Renal cortical epithelial cell (primary cell): ENCODE data around the gene HES1. TPM values are rescaled to one million over a fixed set of nuclear protein-coding genes. Genes with fewer than 3 reads are reported as not detected.
A peak's percentile ranks its signal among the peaks of the same experiment; 100 is the strongest.
"Not testable (repeated sequence)": the region's sequence is repeated elsewhere in the genome, so short reads cannot be mapped to it uniquely, and the experiment has no call there.

Experiments used
- DNase-seq: peaks from one replicate; pipeline ENCODE4 v3.0.0-alpha.2; 2011; ENCODE audit warnings: low read depth
- total RNA-seq: library from RNA; depleted of rRNA; stranded (reverse); fragments of >200 nt; gene quantifications from 2 replicates; pipeline ENCODE4 v1.2.3, GENCODE V29; 2014

The HES1 gene
- total RNA-seq, 1 donor from 2014 or later = 18.6 TPM

DNA sequence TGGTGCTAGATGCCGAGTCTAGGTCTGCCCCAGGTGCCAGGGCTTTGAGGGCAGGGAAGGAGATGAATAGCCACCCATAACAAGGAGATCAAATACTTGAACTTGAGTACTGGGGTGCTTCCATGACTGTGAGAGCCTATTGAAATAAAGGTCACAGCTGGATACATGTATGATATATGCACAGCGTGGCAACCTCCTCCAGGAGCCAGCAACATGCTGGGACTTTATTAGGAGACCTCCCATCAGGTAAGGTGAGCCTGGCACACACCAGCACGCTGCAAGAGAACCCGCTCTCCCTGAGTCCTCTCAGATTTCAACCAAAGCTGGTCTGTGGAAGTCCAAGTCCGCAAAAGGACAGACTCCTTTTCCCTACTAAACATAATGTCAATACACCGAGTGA is 10.5 kb upstream of the HES1 start:
- no peak for DNase-seq

DNA sequence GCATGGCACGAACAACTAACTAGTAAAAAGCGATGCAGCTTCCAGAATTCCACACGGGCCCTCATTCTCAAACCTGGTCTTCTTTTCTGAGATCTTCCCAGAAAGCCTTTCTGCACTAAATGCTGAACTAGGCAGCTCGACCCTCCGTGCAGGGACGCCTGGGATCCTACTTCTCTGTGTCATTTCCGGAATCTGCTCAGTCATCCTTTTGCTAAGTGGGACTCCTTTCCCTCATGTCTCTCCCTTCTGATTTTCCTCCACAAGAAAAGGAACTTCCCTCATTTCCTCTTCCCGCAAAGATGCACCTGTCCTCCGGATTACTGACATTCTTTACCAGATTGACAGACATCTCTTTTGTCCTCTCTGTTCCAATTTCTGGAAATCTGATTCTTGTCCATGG is 9.2 kb upstream of the HES1 start:
- no peak for DNase-seq

DNA sequence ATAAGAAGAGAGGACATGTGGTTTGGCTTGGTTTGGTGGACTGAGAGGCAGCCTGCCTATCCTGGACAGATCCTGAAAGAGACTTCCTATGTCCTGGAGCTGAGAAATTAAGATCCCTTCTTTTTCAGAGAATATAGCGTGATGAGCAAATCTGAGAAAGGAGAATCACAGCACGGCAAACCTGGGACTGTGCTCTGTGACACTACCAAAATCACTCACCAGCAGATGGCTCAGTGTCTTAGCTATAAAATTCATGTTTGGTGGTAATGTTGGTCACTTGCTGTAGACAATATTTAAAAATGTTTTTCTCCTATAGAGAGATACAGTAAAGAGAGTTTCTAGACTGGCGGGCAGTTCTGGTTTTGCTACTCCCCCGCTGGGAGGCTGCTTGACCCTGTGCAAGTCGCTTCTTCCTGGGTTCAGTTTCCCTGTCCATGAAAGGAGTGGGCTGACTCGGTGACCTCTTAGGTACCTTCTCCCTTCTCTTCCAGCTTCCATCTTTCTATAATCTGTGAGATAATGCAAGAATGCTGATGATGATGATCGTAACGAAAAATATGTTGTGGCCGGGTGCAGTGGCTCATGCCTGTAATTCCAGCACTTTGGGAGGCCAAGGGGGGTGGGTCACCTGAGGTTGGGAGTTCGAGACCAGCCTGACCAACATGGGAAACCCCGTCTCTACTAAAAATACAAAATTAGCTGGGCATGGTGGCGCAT is 7.6 kb upstream of the HES1 start:
- no peak for DNase-seq

DNA sequence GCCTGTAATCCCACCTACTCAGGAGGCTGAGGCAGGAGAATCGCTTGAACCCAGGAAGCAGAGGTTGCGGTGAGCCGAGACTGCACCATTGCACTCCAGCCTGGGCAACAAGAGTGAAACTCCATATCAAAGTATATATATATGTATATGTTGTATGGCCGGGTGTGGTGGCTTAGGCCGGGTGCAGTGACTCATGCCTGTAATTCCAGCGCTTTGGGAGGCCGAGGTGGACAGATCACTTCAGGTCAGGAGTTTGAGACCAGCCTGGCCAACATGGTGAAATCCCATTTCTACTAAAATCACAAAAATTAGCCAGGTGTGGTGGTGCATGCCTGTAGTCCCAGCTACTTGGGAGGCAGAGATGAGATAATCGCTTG is 7.0 kb upstream of the HES1 start:
- not testable (repeated sequence) for DNase-seq

DNA sequence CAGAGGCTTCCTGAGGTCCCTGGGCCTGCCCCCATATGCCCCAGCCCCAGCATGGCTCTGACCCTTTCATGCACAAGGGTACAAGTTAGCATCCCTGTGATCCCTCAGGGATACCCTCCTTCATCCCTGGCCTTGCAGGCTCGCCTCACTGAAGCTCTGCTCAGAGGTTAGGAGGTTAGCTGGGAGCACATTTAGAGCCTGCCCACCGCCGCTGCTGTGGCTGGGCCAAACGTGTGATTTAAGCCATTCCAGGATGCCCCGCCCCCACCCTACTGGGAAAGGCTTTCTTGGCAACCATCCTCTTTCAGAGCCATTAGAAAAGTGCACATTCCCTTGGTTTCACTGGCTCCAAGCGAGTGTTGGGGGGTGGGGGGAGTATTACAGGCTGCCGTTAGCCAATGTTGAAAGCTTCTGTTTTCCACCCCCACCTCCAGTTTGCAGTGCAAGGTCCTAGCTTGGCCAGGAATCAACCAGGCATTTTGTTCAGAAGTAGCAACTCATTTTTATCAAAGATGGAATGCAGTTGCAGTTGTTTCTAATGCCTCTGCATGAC is 6.3 kb upstream of the HES1 start:
- peak; percentile 91 for DNase-seq

DNA sequence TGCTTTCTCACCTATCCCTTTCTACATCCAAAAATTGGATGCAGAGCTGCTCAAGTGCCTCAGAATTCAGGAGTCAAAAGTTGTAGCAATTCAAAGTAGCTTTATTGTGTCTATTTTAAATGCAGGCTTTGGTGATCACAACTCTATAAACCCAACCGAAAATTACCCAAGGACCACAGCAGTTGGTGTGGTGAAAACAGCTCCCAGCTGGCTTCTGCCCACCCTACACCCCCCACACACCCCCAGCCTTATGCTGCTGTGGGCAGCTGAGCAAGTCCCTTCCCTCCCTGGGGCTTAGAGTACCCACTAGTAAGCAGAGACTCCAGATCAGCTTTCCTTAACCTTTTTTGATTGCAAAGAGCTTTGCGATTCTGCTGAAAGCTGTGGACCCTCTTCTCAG is 5.8 kb upstream of the HES1 start:
- DNase-seq = no peak

DNA sequence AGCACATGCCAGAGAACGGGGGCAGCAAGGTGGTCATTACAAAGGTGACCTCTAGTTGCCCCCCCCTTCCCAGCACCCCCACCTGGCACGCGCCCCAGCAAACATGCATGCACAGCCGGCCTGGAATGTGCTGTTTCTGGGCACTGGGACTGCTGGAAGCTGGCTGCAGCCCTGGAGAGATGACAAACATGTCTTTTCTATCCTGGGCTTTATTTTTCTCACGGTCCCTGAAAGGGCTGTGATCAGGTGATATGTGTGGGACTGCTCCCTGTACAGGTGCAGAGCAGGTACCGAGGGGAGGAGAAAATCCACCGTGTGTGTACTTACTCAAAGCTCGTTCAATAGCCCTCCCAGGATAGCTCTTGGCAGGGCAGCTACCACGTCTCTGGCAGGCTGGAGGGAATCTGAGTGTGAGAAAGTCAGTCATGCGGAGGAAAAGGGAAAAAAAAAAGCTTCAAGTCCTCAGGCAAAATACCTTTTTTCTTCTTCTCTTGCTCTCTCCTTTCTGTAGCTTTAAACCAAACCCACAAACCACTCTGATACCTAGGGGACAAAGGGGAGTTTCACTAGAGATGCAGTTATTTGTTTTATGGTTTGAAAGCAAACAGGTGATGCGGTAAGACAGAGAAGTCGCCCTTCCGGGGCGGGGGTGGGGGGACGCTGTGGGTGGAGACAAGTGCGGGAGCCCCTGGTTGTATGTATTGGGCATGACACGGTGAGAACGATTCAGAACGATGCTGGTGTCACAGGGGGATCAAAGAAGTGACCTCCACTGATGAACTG is 5.0 kb upstream of the HES1 start:
- DNase-seq = peak; percentile 98

DNA sequence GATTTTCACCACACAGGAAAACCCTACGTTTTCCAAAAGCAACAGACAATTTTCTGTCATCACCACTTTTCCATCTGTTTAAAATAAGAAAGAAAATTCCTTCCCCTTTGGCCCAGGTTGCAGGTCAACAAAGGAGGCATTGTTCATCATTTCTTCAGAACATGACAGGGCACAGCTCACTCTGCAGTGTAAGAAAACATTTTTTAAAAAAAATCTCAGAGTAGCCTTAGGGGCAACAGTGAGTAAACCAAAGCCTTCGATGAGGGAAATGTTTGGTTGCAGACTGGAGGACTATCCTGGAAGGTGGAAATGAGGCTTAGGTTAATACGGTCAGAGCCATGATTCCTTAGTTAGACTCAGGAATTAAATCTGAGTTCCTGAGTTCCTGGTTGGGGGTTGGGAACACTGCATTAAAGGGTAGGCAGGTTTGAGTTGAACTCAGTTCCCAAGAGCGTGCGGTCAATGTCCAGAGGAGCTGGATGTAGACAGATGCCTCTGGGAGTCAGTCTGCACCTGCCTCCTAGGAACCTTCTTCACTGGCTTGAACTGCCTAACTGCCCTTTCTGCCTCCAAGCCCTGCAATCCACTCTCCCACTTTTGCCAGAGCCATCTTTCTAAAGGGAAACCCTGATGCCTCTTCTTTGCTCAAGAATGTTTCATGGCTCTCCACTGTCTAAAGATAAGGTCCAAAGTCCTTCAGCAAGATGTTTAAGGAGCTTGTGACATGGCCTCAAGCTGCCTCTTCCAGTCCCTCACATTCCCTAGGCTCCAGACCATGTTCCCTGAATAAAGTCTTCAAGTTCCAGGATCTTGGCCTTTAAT is 3.3 kb upstream of the HES1 start:
- DNase-seq = peak; percentile 47

DNA sequence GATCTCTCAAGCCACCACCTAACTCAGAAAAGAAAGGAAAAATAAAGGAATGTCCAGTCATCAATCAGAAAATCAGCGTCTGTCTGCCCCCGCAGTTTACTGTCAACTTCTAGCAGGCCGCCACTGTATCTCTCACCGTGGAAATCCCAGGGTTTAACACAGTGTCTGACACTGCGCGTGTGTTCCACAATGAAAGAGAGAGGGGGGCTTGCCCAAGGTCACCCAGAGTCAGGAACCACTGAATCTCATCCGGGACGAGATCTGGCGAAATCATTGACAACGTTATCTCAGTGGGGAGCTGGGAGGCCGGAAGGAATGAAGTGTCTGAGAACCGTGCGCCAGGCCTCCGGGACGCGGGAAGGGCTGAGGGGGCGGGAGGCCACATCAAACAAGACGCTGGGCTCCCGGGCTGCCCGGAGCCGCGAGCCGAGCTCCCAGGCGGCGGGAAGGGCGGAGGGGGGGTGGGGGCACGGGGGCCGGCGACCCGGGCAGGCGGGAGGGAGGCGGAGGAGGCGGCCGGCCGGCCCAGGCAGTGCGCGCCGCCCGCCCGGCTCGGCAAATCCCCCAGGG is 2.2 kb upstream of the HES1 start:
- peak; percentile 63 for DNase-seq

DNA sequence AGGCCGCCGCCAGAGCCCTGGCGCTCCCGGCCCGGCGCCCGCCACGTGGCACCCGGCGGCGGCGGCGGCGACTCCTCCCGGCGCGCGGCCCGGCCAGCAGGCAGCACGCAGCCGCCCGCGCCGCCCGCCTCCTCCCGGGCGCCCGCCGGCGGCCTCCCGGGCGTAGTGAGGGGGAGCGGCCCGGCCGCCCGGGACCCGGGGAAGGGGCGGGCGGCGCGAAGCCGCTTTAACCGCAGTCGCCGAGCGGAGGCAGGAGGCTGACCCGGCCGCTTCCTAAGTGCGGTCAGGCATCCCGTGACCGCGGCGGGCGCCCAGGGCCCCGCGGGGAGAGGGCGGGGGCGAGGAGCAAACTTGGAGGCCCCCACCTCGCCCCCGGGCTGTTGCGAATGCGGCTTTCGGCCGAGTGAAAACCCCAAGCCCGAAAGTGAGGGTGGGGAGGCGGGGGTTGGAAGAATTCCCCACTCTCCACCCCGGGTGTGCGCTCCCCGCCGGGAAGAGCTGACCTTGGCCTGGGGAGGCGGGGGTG is 1.7 kb upstream of the HES1 start:
- DNase-seq = peak; percentile 76

DNA sequence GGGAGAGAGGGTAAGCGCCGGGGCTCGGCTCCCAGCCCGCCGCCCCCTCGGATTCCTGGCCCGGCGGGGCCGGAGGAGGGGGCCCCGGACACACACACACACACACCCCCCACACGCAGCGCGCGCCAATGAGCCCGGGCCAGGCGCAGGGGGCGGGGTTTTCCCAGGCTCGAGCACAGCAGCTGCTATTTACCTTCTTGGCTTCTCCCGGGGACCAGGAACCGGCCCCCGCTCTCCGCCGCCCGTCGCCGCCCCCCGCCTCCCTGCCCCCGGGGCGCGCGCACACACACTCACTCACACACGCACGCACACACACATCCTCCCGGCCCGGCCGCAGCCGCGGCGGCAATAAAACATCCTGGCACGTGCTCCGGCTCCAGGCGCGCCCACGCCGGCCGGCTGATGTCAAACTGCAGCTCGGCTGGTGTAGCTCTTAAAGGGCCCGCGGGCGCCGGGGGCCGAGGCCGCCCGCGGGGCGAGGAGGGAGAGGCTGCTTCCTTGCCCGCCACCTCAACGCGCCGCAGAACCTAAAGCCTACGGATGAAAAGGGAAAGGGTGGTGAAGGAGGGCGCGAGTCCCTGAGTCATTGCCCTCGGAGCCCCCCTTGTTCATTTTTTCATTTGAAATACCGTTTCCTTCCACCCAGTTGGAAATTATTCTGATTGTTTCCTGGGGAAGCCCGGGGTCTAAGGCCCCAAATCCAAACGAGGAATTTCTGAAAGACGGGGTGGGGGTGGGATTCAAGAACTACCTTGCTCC is 1.0 kb upstream of the HES1 start:
- peak; percentile 85 for DNase-seq

DNA sequence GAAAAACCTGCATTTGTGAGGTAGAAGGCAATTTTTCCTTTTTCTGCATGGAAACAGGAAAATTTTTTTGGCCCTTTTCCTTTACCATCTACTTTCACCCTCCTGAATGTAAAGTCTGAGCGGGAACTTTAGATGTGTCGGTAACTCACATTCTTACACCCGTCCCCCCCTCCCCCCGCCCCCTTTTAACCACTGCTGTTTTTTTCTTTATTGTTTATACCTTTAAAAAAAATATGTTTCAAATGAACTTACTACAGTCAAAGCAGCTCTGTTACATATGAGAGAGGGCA is 487 bp upstream of the HES1 start:
- no peak for DNase-seq

DNA sequence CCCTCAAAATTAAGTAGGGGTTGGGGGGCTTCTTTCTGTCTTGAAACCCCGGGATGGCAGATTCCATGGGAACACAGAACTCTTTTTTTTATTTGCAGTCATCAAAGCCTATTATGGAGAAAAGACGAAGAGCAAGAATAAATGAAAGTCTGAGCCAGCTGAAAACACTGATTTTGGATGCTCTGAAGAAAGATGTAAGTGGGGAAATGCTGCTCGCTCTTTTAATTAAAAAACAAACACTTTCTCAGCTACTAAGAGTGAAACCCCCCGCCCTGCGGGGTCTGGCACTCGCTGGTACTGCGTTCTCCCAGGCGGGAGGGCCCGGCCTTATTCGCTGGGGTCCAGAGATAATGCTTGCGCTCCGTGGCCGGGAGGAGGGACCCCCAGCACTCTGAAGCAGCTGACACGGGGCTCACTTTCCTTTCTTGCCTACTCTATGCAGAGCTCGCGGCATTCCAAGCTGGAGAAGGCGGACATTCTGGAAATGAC is 615 bp downstream of the HES1 start:
- DNase-seq = no peak

DNA sequence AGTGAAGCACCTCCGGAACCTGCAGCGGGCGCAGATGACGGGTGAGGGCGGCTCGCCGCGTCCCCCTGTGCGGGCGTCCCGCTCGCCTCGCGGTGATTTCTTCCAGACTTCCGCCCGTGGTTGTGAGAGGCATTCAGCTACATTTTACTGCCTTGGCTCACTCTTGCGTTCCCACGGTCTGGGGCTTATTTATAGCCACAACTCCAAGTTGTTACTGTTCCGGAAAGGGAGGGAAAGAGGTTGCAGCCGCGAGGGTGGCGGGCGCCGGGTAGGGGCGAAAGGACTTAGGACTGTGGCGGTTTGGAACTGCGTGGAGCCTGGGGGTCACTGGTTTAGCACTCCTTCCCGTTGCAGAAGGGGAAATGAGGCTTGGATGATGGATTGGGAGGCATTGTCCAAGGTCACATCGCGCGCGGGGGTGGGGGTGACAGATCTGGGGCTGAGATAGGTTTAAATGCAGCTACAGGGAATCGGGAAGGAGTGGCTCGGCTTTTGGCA is 1.1 kb downstream of the HES1 start:
- DNase-seq = peak; percentile 43

DNA sequence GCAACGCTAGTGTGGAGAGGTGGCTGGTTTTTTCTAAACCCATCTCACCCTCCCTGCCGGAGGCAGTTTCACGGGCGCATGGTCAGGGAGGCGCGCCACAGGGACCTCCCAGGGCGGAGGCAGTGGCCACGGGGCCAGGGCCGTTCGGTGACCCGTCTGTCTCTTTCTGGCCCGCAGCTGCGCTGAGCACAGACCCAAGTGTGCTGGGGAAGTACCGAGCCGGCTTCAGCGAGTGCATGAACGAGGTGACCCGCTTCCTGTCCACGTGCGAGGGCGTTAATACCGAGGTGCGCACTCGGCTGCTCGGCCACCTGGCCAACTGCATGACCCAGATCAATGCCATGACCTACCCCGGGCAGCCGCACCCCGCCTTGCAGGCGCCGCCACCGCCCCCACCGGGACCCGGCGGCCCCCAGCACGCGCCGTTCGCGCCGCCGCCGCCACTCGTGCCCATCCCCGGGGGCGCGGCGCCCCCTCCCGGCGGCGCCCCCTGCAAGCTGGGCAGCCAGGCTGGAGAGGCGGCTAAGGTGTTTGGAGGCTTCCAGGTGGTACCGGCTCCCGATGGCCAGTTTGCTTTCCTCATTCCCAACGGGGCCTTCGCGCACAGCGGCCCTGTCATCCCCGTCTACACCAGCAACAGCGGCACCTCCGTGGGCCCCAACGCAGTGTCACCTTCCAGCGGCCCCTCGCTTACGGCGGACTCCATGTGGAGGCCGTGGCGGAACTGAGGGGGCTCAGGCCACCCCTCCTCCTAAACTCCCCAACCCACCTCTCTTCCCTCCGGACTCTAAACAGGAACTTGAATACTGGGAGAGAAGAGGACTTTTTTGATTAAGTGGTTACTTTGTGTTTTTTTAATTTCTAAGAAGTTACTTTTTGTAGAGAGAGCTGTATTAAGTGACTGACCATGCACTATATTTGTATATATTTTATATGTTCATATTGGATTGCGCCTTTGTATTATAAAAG is 1.8 kb downstream of the HES1 start:
- peak; percentile 55 for DNase-seq

DNA sequence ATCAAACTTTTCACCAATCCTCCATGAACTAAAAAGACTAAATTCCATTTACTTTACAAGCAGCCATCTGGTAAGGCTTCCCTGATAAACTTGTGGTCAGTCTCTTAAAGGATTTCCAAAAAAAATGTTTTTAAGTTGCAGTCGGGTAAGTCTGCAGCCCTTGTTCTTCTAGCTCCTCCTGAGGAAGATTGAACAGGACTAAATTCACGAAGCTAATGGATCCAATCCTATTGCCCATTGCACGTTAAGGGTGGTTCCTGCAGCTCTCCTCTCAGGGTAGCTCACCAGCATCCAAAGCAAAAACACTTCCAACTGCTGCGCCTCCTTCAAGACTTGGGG is 2.8 kb downstream of the HES1 start:
- DNase-seq = no peak

DNA sequence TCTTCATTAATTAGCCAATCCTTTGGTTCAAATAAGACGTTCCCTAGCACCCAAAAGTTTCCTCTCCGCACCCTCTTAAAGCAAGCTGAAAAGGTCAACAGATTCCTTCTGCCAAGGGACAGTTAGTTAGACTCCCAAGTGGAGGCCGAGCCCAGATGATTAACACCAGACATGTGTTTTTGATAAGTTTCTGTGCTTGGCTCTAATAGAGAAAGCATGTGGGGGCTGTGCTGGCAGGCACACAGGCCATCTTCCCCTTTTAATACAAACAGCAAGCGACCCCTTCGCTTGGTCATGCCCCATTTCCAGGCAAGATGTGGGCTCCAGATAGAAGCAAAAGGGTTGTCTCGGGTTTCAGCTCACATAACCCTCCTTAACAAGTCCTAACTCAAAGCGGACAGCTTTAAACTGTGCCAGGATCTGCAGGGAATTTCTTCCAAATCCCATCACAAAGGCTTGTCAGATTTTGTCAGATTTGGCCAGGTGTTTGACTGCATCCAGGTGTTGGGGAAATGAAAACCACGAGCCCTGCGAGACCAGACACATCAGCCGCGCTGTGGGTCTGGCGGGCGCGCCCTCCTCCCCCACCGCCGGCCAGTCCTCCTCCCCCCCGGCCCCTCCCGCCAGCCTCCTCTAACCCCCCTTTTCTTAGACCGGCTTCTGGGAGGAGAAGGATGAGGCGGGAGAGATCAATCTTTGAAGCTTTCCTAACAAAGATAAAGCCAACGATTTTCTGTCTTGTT is 3.3 kb downstream of the HES1 start:
- DNase-seq = peak; percentile 96

DNA sequence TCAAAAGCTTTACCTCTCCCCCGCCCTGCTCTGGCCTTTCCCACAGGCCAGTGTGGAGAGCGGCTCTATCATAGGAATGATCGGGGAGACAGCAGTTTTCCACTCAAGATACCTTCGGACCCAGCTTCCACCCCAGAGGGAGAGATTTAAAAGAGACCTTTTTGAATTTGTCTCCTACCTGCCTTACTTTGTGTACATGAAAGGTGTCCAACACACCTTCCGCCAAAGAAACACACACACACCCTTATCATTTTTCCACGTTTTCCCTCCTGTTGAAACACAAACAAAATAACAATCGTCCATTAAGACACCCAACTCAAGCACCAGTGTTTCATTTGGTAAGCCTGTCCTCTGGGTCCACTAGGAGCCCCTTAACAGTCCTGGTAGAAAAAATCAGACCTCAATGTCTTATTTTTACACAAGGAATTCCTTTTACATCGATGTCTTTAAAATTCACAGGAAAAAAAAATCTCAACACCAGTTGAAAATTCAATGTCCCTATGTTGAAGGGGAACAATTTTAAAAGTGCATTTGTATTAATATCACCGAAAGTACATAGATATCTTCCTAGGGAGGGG is 4.0 kb downstream of the HES1 start:
- DNase-seq = peak; percentile 67
